HepG2 (cell line): ENCODE data around the gene OPA3. TPM values are rescaled to one million over a fixed set of nuclear protein-coding genes. Genes with fewer than 3 reads are reported as not detected.
A peak's percentile ranks its signal among the peaks of the same experiment; 100 is the strongest.

Experiments
- ARNT2 ChIP-seq: sonication (generic); formaldehyde crosslinking; IDR thresholded peaks from 2 replicates; pipeline ENCODE4 v1.8.0; 2022; ENCODE audit warnings: mild to moderate bottlenecking, low read depth, missing genetic modification reagents, moderate library complexity
- ATAD3A ChIP-seq: sonication (generic); formaldehyde crosslinking; IDR thresholded peaks from 2 replicates; pipeline ENCODE4 v1.4.0; 2020; ENCODE audit warnings: missing genetic modification reagents
- BRD4 ChIP-seq: sonication (generic); formaldehyde crosslinking; IDR thresholded peaks from 2 replicates; pipeline ENCODE4 v1.4.0; 2020; ENCODE audit warnings: missing genetic modification reagents
- CBX5 ChIP-seq: sonication (generic); formaldehyde crosslinking; IDR thresholded peaks from 2 replicates; pipeline ENCODE4 v1.4.0; 2020; ENCODE audit warnings: missing genetic modification reagents, borderline replicate concordance
- CENPT ChIP-seq: sonication (generic); formaldehyde crosslinking; IDR thresholded peaks from 2 replicates; pipeline ENCODE4 v1.8.0; 2022; ENCODE audit warnings: low read depth, mild to moderate bottlenecking, moderate library complexity, missing genetic modification reagents
- E2F5 ChIP-seq: sonication (generic); formaldehyde crosslinking; conservative IDR thresholded peaks from 2 replicates; pipeline ENCODE4 v1.4.0; 2020; ENCODE audit warnings: missing genetic modification reagents
- HNRNPLL ChIP-seq: fragments of 200-400 bp; formaldehyde crosslinking; IDR thresholded peaks from 2 replicates; pipeline ENCODE4 v1.6.1; 2017; ENCODE audit warnings: mild to moderate bottlenecking, low read depth, low read length; ENCODE audit not compliant: poor library complexity, severe bottlenecking
- HOXA7 ChIP-seq: sonication (generic); formaldehyde crosslinking; IDR thresholded peaks from 2 replicates; pipeline ENCODE4 v1.8.1; 2022; ENCODE audit warnings: mild to moderate bottlenecking, missing genetic modification reagents, moderate library complexity
- MATR3 ChIP-seq: sonication (generic); formaldehyde crosslinking; IDR thresholded peaks from 2 replicates; pipeline ENCODE4 v1.4.0; 2020; ENCODE audit warnings: missing genetic modification reagents
- MYNN ChIP-seq: sonication (generic); formaldehyde crosslinking; IDR thresholded peaks from 2 replicates; pipeline ENCODE4 v1.4.0; 2020; ENCODE audit warnings: mild to moderate bottlenecking, low read depth, missing genetic modification reagents
- NFKBIZ ChIP-seq: IDR thresholded peaks from 2 replicates; pipeline ENCODE4 v1.6.1; 2018; ENCODE audit warnings: missing genetic modification reagents, missing compliant biosample characterization
- PAWR ChIP-seq: sonication (generic); formaldehyde crosslinking; IDR thresholded peaks from 2 replicates; pipeline ENCODE4 v1.4.0; 2020; ENCODE audit warnings: missing genetic modification reagents, mild to moderate bottlenecking, borderline replicate concordance
- RBM39 ChIP-seq: fragments of 200-400 bp; formaldehyde crosslinking; IDR thresholded peaks from one replicate; pipeline ENCODE4 v1.6.1; 2018; ENCODE audit warnings: antibody characterized with exemption, mild to moderate bottlenecking, low read depth, low read length; ENCODE audit not compliant: poor library complexity, severe bottlenecking
- SPEN ChIP-seq: sonication (generic); formaldehyde crosslinking; IDR thresholded peaks from 2 replicates; pipeline ENCODE4 v1.5.1; 2020; ENCODE audit warnings: low read depth, mild to moderate bottlenecking, missing genetic modification reagents
- SRY ChIP-seq: sonication (generic); formaldehyde crosslinking; IDR thresholded peaks from 2 replicates; pipeline ENCODE4 v1.8.0; 2022; ENCODE audit warnings: mild to moderate bottlenecking, missing genetic modification reagents
- TBL1XR1 ChIP-seq: fragments of 150-350 bp; IDR thresholded peaks from 2 replicates; pipeline ENCODE4 v1.6.1; 2014; ENCODE audit warnings: borderline replicate concordance, low read length; ENCODE audit not compliant: partially characterized antibody
- TCF7L2 ChIP-seq: IDR thresholded peaks from 2 replicates; pipeline ENCODE4 v1.6.1; 2011; ENCODE audit warnings: mild to moderate bottlenecking, low read depth, low read length, moderate library complexity
- TEAD3 ChIP-seq: optimal IDR thresholded peaks from 2 replicates; pipeline ENCODE3; 2016; ENCODE audit warnings: borderline replicate concordance
- ZEB1 ChIP-seq: IDR thresholded peaks from 2 replicates; pipeline ENCODE4 v1.6.1; 2012; ENCODE audit warnings: mild to moderate bottlenecking, low read depth, inconsistent platforms; ENCODE audit not compliant: insufficient replicate concordance
- ZNF10 ChIP-seq: sonication (generic); formaldehyde crosslinking; IDR thresholded peaks from 2 replicates; pipeline ENCODE4 v1.4.0; 2020; ENCODE audit warnings: mild to moderate bottlenecking, low read depth, missing genetic modification reagents, borderline replicate concordance
- ZNF143 ChIP-seq: sonication (generic); formaldehyde crosslinking; IDR thresholded peaks from 2 replicates; pipeline ENCODE4 v1.4.0; 2020; ENCODE audit warnings: missing genetic modification reagents
- ZNF260 ChIP-seq: sonication (generic); formaldehyde crosslinking; IDR thresholded peaks from 2 replicates; pipeline ENCODE4 v1.4.0; 2020; ENCODE audit warnings: missing genetic modification reagents, low read depth, mild to moderate bottlenecking, borderline replicate concordance
- ZNF30 ChIP-seq: sonication (generic); formaldehyde crosslinking; IDR thresholded peaks from 2 replicates; pipeline ENCODE4 v1.5.0; 2020; ENCODE audit warnings: mild to moderate bottlenecking, missing genetic modification reagents
- ZNF468 ChIP-seq: sonication (generic); formaldehyde crosslinking; IDR thresholded peaks from 2 replicates; pipeline ENCODE4 v1.8.0; 2022; ENCODE audit warnings: mild to moderate bottlenecking, moderate library complexity, missing genetic modification reagents
- ZNF709 ChIP-seq: sonication (generic); formaldehyde crosslinking; IDR thresholded peaks from 2 replicates; pipeline ENCODE4 v1.5.0; 2020; ENCODE audit warnings: mild to moderate bottlenecking, missing genetic modification reagents
- ZNF784 ChIP-seq: sonication (generic); formaldehyde crosslinking; IDR thresholded peaks from 2 replicates; pipeline ENCODE4 v1.5.1; 2020; ENCODE audit warnings: missing genetic modification reagents, mild to moderate bottlenecking, borderline replicate concordance
- polyA plus RNA-seq, 8 experiments: library from polyadenylated mRNA; depleted of rRNA in 3 of 8; stranded (reverse) in 7 of 8; unstranded in 1 of 8; fragments of >200 nt; fragmentation: Illumina TruSeq in 4 of 8; extraction: Trizol in 4 of 8; gene quantifications; 2 replicates each; pipeline versions ENCODE4 v1.2.1 to v1.2.3, GENCODE V29; 2011 to 2016; ENCODE audit warnings: low read depth in 4 of 8, missing spikeins in 1 of 8, mixed read lengths in 1 of 8; ENCODE audit not compliant: insufficient read depth in 1 of 8
- total RNA-seq, 5 experiments: library from RNA; depleted of rRNA; stranded (reverse); fragments of >200 nt; fragmentation: Illumina TruSeq; extraction: Trizol; gene quantifications; 2 replicates each; pipeline ENCODE4 v1.2.3, GENCODE V29; 2016; ENCODE audit warnings: low read depth in 1 of 5
- TF ChIP-seq, protein P1 (sequence below): sonication (generic); formaldehyde crosslinking; IDR thresholded peaks from 2 replicates; pipeline ENCODE4 v1.4.0; 2020; ENCODE audit warnings: missing genetic modification reagents
- TF ChIP-seq, protein P2 (sequence below): sonication (generic); formaldehyde crosslinking; IDR thresholded peaks from 2 replicates; pipeline ENCODE4 v1.9.0; 2021; ENCODE audit warnings: missing genetic modification reagents, mild to moderate bottlenecking, borderline replicate concordance

Gene OPA3
- total and polyA plus RNA-seq, 2 of the 13 experiments (the other 11 are each of a cell fraction or from before 2014, with no cell fraction given): 8.3 to 17.7 TPM

GRCh38 chr19:45591004-45591637 lies 6.5 kb upstream of the OPA3 start (continued):
- no peak for TF ChIP-seq TCF7L2
- peak; percentile 76; the same call in 1 of the 2 replicates for TF ChIP-seq SRY (CRISPR knock-in tag)
- TF ChIP-seq, protein P1, sequence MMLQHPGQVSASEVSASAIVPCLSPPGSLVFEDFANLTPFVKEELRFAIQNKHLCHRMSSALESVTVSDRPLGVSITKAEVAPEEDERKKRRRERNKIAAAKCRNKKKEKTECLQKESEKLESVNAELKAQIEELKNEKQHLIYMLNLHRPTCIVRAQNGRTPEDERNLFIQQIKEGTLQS: no peak
- no peak for TF ChIP-seq MATR3 (CRISPR knock-in tag)
- TF ChIP-seq PAWR (CRISPR knock-in tag): no peak
- no peak for TF ChIP-seq TBL1XR1
- no peak for TF ChIP-seq ATAD3A (CRISPR knock-in tag)
- TF ChIP-seq ZEB1: no peak
- peak; percentile 90 for TF ChIP-seq ARNT2
- TF ChIP-seq BRD4 (CRISPR knock-in tag): no peak
- TF ChIP-seq E2F5 (CRISPR knock-in tag): no peak
- peak; percentile 93 for TF ChIP-seq TEAD3 (CRISPR knock-in tag)
- TF ChIP-seq ZNF143: no peak
- TF ChIP-seq ZNF10 (CRISPR knock-in tag): peak; percentile 40; the same call in 1 of the 2 replicates
- peak; percentile 70; the same call in 1 of the 2 replicates for TF ChIP-seq SPEN (CRISPR knock-in tag)
- TF ChIP-seq ZNF784 (CRISPR knock-in tag): 0 out of 2 replicates have a peak, but pooled peaks have one; percentile 29
- TF ChIP-seq ZNF30: peak; percentile 68; the same call in 1 of the 2 replicates
- no peak for TF ChIP-seq CENPT (CRISPR knock-in tag)
- TF ChIP-seq NFKBIZ (CRISPR knock-in tag): peak; percentile 68; the same call in 1 of the 2 replicates
- TF ChIP-seq MYNN (CRISPR knock-in tag): peak; percentile 70; the same call in 1 of the 2 replicates
- no peak for TF ChIP-seq ZNF468 (CRISPR knock-in tag)
- no peak for TF ChIP-seq ZNF260 (CRISPR knock-in tag)
- no peak for TF ChIP-seq HOXA7 (CRISPR knock-in tag)
- peak; percentile 37 for TF ChIP-seq HNRNPLL
- peak; percentile 65 for TF ChIP-seq RBM39
- TF ChIP-seq, protein P2, sequence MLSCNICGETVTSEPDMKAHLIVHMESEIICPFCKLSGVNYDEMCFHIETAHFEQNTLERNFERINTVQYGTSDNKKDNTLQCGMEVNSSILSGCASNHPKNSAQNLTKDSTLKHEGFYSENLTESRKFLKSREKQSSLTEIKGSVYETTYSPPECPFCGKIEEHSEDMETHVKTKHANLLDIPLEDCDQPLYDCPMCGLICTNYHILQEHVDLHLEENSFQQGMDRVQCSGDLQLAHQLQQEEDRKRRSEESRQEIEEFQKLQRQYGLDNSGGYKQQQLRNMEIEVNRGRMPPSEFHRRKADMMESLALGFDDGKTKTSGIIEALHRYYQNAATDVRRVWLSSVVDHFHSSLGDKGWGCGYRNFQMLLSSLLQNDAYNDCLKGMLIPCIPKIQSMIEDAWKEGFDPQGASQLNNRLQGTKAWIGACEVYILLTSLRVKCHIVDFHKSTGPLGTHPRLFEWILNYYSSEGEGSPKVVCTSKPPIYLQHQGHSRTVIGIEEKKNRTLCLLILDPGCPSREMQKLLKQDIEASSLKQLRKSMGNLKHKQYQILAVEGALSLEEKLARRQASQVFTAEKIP (CRISPR knock-in tag): no peak
- TF ChIP-seq CBX5 (CRISPR knock-in tag): peak; percentile 69
- peak; percentile 77 for TF ChIP-seq ZNF709
